AG09319 (cell line): ENCODE measurements around the gene MOV10L1.
"Not testable (repeated sequence)": the region's sequence is repeated elsewhere in the genome, so short reads cannot be mapped to it uniquely, and the experiment has no call there.

Experiments used
- DNase-seq: peaks from one replicate; pipeline ENCODE4 v3.0.0-alpha.2; 2010; ENCODE audit warnings: low read depth; ENCODE audit errors: extremely low read depth
- TF ChIP-seq, protein P1 (sequence below): IDR thresholded peaks from 2 replicates; pipeline ENCODE4 v1.5.1; 2011; ENCODE audit warnings: low read depth, mild to moderate bottlenecking, inconsistent platforms, low read length, moderate library complexity

Gene MOV10L1

DNA sequence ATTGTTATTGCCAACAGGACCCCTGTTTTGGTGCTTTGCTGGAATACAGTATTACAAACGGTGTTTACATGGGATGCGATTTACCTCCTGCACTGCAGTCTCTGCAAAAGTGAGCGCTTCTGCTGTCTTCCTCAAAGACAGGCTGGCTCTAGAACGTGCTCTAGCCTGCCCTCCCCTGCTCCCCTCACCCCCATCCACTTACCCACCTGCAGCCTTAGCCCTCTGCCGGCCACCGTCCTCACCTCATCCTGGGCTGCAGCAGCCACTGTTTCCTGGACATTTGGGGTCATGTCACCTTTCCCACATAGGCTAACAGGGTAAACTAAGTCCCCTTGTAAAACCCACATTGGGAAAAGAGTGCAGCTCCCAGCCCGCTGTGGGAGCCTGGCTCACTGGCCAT is 71.1 kb downstream of the MOV10L1 start:
- TF ChIP-seq, protein P1, sequence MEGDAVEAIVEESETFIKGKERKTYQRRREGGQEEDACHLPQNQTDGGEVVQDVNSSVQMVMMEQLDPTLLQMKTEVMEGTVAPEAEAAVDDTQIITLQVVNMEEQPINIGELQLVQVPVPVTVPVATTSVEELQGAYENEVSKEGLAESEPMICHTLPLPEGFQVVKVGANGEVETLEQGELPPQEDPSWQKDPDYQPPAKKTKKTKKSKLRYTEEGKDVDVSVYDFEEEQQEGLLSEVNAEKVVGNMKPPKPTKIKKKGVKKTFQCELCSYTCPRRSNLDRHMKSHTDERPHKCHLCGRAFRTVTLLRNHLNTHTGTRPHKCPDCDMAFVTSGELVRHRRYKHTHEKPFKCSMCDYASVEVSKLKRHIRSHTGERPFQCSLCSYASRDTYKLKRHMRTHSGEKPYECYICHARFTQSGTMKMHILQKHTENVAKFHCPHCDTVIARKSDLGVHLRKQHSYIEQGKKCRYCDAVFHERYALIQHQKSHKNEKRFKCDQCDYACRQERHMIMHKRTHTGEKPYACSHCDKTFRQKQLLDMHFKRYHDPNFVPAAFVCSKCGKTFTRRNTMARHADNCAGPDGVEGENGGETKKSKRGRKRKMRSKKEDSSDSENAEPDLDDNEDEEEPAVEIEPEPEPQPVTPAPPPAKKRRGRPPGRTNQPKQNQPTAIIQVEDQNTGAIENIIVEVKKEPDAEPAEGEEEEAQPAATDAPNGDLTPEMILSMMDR, result no peak

DNA sequence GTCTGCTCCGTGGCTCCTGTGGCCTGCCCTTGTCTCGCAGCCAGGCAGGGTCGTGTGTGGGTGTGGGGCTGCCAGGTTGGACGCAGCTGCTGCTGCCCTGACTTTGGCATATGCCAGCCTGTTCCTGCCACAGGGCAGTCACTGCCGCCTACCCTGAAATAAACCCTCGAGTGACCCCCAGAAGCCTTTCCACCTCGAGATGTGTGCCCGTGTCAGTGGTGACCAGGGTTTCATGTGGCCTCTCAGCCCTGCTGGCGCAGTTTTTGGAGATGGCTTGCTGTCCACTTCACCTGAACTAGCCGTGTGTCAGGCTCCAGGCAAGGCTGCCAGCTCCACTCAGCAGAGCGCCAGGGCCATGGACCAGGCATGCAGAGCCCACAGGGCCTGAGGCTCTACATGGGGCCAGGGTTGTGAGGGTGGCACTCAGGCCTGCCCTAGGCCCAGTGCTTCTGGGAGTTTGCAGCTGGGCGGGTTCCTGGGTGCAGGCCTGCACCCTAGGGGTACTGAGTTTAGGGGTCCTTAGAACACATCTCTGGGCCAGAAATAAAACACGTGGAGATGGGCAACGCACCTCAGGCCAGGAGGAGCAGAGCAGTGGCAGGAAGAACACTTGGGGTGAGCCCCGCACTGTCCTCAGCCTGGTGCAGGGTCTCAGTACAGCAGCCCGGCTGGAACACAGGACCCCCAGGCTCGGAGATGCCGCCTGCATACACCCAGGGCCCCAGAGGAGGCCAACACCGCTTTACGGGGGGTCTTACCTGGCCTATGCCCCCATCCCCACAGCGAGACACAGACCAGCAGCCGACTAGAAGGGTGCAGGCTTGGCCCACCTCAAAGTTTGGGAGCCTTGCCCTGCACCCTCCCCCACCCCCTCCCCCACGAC is 71.9 kb downstream of the MOV10L1 start:
- DNase-seq, result no peak
- TF ChIP-seq, protein P1, result no peak

More for the DNA sequence above, 71.1 kb downstream of the MOV10L1 start:
- DNase-seq, result no peak

DNA sequence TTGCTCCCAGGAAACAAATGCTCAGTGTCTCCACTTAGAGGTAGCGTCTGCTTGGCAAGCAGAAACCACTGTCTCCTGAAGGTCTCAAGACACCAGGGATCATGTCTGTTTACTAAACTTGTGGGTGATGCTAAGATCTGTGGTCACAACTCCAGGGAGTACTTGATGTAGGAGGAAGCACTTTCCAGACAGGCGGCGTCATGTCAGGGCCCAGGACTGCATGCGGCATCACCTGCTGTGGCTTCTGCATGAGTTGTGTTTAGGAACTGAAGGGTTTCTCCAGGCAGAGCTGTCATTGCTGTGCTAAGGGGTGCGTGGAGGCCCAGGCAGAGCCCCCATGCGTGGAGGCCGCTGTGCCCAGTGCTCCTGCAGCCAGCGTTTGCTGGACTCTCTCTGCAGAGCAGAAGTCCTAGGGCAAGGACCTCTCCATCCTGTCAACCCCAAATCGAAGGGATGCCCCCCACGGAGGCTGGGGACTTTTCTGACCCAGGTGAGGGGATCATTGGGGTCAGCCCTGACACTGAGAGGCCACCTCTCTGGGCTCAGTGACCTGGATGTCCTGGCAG is 72.7 kb downstream of the MOV10L1 start:
- no peak for DNase-seq
- TF ChIP-seq, protein P1, result no peak

DNA sequence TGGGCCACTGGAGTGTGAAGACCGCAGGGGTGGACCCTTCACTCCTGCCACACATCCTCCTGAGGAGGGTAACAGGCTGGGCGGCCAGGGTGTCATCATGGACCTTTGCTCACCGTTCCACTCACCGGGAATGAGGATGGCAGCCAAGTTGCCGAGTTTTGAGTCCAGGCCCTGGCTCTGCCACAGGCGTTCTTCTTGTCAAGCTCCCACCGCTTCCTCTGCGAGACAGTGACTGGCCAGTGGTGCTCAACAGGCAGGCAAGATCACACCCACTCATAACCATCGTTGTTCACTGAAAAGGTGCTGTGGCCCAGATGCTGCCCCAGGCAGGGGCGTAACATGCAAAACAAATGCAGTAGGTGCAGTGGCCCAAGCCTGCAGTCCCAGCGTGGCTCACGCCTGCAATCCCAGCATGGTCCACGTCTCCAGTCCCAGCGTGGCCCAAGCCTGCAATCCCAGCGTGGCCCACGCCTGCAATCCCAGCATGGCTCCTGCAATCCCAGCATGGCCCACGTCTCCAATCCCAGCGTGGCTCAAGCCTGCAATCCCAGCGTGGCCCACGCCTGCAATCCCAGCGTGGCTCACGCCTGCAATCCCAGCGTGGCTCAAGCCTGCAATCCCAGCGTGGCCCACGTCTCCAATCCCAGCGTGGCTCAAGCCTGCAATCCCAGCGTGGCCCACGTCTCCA is 75.8 kb downstream of the MOV10L1 start:
- no peak for DNase-seq
- TF ChIP-seq, protein P1, result no peak

DNA sequence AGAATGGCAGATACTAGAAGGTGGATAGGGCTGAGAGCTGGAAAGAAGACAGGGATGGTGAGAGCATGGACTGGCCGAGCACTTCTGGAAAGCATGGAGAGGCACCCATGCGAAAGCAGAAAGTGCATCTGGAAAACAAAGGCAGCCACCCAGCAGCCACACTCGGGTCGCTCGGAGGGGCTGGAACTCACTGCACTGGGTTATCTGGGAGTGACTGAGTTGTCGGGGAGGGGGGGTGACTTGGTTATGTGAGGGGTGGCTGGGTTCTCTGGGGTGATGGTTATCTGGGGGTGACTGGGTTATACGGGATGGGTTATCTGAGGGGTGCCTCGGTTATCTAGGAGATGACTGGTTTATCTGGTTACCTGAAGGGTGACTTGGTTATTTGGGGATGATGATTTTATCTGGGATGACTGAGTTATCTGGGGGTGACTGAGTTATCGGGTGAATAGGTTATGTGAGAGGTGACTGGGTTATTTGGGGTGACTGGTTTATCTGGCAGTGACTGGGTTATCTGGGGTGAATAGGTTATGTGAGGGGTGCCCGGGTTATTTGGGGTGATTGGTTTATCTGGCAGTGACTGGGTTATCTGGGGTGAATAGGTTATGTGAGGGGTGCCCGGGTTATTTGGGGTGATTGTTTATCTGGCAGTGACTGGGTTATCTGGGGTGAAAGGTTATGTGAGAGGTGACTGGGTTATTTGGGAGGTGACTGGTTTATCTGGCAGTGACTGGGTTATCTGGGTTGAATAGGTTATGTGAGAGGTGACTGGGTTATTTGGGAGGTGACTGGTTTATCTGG is 78.1 kb downstream of the MOV10L1 start:
- no peak for DNase-seq
- TF ChIP-seq, protein P1, result no peak

DNA sequence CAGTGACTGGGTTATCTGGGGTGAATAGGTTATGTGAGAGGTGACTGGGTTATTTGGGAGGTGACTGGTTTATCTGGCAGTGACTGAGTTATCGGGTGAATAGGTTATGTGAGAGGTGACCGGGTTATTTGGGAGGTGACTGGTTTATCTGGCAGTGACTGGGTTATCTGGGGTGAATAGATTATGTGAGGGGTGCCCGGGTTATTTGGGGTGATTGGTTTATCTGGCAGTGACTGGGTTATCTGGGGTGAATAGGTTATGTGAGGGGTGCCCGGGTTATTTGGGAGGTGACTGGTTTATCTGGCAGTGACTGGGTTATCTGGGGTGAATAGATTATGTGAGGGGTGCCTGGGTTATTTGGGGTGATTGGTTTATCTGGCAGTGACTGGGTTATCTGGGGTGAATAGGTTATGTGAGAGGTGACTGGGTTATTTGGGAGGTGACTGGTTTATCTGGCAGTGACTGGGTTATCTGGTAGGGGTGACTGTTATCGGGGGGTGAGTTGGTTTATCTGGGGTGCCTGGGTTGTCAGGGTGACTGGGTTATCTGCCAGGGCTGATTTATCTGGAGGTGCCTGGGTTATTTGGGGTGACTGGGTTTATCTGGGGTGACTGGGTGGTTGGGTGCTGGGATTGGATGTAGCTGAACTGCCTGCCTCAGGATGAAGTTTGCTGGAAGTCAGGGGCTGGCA is 78.8 kb downstream of the MOV10L1 start:
- DNase-seq, result not testable (repeated sequence)
